Stimulated activated CD8-positive, alpha-beta memory T cell treated with anti-CD3 and anti-CD28 coated beads, Interleukin-2, amount 100 ng/mL, for 1 hour (primary cell): Measurements from ENCODE around the gene LRRC40.
"Not testable (repeated sequence)": the region's sequence is repeated elsewhere in the genome, so short reads cannot be mapped to it uniquely, and the experiment has no call there.

Experiments
- DNase-seq, 2 donors: peaks; one replicate each; pipeline ENCODE4 v3.0.0-alpha.2; 2020; ENCODE audit warnings: low read depth in 2 of 2

LRRC40 gene

DNA sequence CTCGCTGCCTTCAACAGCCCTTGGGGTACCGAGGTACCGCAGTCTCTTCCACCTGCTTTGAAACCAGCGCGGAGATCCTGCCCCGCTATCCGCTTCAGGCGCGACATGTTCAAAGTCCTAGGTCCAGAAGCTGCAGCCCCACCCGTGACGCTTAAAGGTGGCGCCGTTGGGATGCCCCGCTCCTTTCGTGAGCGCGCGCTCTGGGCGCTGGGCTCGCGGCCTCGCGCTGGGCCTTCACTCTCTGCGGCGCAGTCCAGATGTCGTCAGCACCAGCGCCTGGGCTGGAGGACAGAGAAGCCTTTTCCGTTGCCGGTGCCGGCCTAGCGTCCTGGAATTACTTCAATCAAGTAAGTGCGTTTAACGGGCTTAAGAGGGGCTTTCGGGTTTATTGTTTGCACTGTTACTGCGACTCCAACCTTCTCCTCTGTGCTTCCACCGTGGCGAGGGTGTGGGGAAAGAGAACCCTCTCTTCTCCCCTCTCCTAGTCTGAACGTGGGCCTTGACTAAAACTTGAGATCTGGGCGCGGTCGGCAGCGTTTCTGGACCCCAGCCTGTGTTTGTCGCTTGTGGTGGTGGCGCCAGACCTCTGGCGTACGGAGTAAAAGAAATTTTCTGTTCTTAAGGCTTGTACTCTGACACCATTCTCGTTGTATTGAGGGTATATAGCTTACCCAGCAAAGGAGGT lies at the start of gene LRRC40:
LRRC40 (minus strand) TSS at position 146 of the 685 bp plus-strand sequence; CDS start at position 107, 39 bp downstream.
- peak; percentile 91 to 95 for DNase-seq

DNA sequence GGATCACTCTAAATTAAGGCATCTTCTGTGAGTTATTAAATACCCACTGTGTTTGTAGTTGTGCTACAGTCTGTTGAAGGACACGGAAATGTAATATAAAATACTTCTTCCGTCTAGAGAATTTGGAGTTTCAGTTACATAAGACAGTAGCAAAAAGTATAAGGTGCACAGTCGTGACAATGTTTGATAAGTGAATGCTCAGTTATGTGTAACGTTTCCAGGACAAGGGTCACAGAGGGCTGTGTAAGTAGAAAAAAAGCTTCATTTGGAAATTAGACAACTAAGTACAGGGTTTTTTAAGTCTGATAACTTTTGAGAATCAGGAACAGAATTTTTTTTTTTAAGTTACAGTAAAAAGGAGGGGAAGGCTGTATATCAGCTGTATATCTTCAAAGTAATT lies 43.4 kb upstream of the LRRC40 start:
- DNase-seq = no peak

DNA sequence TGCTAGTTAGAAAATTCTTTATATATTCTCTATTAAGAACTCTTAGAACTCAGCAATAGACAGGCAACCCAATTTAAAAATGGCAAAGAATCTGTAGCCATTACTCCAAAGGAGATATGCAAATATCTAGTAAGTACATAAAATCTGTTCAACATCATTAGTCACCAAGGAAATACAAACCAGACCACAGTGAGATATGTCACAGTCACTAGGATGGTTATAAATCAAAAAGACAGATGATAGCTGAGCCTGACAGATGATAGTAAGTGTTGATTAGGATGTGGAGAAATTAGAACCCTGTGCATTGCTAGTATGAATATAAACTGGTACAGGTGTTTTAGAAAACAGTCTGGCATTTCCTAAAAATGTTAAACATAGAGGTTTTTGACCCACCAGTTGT lies 42.4 kb upstream of the LRRC40 start:
- DNase-seq = no peak

DNA sequence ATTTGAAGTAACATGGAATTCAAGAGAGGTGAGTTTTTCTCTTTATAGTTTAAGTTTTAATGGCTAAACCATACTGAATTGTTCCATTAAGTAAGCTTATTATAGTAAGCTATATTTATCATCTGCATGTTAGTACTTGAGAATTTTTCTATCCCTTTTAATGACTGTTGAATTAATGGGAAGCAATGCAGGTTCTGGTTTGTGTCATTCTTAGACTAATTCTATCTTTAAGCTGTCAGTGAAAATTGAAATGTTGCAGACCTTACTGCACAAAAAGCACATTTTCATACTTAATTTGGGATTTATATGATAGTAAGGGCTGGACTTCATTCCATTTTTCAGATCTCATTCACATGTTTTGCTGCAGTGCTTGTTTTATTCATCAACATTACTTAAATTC lies 41.7 kb upstream of the LRRC40 start:
- no peak for DNase-seq

DNA sequence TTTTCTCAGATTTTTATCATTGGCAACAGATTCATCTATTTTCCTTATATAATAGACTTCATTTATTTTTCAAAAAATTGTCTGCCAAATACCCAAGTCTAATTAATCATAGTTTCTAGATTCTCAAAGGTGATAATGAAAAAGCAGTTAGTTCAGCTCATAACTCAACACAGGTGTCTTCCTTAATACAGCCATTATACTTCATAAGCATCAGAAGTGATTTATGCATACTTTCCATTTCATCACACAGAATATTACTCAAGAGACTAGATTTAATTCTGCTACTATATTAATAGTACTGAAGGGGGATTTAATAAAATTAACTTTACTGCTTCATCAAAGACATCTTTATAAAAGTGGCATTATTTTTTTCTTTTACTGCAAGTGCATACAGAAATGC lies 34.6 kb upstream of the LRRC40 start:
- no peak for DNase-seq

DNA sequence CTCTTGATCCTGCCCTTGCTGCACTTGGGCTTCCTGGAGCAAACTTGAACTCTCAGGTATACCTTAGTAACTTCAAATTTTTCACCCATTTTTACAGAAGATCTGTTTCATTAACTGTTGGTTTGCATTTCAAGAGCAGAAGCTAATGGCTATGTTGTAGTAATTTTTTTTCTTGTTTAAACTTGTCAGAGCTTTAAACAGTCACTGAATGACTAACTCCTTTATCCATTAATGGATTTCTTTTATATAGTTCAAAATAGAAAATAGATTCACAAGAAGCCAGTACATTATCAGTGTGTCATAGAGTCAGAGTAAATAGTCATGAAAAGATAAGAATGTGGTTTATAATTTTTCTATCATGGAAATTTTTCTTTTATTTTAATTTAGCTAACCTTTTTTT lies 29.4 kb upstream of the LRRC40 start:
- no peak for DNase-seq

DNA sequence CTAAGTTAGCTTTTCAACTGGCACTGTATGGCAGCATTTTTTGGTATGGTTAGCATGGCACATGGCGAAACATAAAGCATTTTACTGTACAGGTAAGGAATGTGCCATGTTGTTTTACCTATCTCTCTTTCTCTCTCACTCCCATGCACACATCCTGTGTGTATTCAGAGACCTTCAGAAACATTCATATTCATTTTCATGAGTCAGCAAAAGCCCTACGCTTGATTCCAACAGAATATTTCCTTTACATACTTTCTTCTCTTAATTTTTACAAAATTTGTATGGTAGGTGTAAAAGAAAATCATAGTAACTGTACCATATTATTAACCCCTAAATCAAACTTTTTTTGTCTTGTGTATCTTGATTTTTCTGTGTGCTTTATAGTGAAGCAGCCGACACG lies 26.1 kb upstream of the LRRC40 start:
- DNase-seq = no peak

DNA sequence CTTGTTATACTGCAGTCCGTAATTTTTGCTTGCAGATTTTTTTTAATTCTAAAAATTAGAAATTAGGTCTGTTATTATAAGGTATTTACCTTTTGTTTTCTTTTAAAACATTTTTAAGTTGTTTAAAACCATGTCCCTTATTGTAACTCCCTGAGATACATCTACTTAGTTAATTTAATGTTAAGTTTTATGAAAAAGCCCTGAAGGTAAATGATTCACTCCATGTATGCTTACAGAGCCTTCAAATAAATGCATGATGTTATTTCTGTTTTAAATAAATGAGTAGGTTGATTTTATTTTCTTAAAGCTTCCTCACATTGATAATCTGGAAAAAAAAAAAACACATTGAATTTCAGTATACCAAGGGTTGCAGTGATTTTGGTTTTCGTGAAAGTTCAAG lies 23.3 kb upstream of the LRRC40 start:
- no peak for DNase-seq

DNA sequence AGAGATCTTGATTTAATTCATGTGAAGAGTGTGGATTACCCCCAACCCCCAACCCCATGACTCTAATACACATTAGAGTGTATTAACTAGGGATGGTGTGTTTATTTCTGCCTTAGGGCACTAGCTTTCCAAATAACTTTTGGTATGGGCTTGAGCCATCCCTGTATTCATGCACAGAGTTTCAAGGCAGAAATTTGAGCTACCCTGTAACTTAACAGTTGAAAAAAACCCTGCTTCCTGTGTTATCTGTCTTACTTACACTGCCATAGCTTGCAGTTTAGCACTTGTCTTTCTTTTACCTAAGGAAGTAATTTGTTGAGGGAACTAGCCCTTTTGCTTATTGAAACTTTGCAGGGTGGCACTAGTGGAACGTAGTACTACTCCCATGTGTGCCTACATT lies 22.1 kb upstream of the LRRC40 start:
- no peak for DNase-seq

DNA sequence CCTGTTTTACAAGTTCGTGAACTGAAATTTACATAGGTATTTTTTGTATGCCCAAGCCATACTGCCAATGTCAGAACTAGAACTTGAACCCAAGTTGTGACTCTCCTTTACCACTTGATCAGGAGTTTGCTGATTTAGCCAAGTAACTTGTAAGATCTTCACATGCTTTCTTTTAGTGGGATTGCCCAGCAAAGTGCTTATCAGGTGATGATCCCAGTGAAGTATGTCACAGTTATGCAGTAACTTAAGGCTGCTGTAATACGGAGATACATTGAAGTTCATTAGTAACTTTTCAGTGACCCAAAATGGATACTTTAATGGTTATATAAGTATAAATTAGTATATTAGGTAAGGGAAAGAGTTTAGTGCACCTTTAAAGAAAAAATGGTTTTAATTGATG lies 19.6 kb upstream of the LRRC40 start:
- DNase-seq = no peak

DNA sequence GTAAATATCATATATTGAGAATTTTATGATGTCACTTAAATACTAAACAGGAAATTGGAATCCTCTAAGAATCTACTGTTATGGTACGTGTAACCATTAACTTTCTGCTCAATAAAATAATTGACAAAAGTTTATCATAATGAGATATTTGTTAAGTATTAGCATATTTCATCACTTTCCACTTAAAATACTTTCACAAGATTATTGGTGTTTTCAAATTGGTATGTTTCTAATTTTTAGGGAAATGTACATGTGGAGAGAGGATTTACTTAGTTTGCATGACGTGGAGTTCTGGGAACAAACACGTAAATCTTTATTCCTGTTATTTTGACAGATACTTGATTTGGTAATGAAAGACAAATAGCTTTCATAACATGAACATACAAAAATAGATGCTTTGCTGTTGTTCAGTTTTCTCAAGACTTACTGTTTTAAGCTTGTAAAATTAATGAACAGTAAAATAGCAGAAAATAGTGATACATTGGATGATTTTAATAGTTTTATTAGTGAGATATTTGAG lies 17.4 kb upstream of the LRRC40 start:
- DNase-seq = no peak

DNA sequence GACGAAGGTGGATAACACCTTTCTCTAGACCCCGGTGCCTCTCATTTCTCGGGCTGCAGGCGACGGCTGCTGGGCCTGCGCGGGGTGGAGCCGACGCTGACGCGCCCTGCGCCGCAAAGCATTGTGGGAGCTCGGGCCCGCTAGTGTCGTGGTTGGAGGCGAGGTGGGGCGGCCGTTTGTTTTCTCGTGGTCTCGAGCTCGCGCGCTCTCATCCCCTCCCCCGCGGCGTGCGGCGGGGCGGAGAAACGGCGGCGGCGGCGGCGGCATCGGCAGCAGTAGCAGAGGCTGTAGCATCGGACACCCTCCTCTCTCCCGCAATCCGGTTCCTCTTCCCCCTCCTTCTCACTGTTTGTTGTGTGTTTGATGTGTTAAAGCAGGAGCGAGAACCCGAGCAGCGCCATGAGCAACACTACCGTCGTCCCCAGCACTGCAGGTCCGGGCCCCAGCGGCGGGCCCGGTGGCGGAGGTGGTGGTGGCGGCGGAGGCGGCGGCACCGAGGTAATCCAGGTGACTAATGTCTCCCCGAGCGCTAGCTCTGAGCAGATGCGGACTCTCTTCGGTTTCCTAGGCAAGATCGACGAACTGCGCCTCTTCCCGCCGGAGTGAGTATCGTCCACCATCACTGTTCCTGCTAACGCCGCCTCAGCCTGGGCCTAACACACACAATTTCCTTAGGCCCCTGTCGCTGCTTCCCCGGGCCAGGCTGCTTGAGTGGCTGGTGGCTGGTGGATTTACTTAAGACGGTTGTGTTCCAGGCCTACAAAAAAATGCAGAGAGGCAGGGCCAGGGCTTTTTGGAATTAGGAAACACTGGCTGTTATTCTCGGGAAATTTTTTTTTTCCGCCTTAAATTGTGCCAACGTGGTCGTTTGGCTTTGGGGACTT lies 16.1 kb upstream of the LRRC40 start, which contains the start of gene SRSF11:
SRSF11 (plus strand) TSS at position 143 of the 884 bp plus-strand sequence; CDS start at position 400, 257 bp downstream.
- peak; percentile 94 to 95 for DNase-seq

DNA sequence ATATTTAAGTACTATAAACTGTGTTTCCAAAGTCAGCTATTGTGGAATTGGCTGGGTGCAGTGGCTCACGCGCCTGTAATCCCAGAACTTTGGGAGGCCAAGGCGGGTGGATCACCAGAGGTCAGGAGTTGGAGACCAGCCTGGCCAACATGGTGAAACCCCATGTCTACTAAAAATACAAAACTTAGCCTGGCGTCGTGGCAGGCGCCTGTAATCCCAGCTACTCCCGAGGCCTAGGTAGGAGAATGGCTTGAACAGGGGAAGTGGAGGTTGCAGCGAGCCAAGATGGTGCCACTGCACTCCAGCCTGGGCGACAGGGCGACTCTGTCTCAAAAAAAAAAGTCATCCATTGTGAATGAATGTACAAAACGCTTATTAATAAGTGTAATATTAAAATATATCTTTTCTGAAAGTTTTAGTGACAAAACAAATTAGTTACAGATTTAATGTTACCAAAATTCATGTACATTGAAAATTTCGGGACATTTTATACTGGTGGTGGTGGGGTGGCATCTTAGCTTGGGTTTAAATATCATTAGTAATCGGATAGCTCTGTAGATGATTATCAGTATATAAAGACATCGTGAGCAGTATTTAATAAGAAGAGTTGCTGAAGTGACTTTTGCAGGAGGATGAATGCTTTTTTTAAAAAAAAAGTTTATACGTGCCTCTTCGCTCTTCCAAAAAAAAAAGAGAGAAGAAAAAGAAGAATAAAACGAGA lies 15.3 kb upstream of the LRRC40 start:
- DNase-seq = no peak

DNA sequence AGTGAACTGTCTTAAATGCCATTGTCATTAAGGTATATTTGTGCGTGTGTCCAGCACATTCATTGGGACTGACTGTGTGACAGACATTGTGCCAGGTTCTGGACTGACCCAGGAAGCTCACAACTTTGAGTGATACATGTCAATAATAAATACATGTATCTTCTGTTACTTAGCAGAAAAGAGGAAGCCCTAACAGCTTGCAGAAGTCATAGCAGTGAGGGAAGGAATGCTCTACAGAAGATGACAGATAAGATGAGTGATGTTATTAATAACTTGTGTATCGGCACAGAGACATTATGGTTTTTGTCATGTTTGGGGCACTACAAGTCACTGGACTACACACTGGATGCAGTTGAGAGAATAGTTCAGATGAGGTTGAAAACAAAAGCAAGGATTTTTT lies 14.6 kb upstream of the LRRC40 start:
- DNase-seq = no peak

DNA sequence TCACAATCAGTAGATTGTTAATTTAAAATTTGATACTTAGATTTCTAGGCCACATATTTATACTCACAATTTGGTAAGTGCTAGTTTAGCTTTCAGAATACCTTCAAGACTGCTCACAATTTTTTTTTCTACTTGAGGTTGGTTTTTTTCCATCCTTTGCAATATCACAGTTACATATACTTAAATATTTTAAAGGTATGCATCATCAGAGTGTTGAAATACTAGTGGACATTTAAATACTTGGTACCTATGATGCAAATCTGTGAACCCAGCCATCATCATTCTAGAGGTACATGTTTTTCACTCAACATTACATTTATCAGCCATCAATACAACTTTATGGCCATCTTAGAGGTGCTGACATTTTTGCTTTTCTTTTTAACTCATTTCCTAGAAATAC lies 6.2 kb upstream of the LRRC40 start:
- no peak for DNase-seq

DNA sequence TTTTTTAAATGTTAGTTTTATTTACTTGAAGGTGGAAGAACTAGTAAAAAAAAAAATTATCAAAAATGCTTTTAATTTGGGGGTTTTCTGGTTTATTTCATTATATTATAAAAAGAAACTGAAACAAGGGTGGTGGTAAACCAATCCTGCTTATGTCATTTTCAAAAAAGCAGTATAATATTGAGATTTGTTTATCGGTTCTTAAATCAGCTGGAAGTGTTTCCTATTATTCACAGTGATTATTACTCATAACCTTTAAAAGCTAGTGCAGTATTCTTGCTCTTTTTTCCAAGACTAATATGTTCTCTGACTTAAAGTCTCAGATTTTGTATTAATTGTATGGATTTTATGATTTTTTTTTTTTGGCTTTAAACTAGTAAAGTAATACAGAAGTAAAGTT lies 5.4 kb upstream of the LRRC40 start:
- no peak for DNase-seq

DNA sequence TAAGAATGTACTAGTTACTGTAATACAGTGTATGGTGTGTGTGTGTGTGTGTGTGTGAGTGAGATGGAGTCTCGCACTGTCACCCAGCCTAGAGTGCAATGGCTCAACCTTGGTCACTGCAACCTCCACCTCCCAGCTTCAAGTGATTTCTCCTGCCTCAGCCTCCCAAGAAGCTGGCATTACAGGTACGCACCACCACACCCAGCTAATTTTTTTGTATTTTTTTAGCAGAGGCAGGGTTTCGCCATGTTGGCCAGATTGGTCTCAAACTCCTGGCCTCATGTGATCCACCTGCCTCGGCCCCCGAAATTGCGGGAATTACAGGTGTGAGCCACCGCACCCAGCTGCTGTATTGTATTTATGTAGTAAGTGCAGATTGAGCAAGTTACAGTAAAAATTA lies 2.9 kb upstream of the LRRC40 start:
- no peak for DNase-seq

DNA sequence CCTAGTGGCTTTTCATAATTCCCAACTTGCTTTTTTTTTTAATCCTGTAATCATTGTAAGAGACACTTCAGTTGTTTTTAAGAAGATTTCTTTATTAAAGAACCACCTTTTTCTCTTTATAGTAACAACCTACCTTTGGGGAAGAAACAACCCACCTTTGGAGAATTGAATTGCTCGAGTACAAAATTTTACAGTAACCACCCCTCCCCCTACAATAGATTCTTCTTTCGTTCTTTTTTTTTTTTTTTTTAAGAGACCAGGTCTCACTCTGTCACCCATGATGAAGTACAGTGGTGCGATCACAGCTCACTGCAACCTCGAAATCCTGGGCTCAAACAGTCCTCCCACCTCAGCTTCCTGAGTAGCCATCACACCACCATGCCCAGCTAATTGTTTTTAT lies 2.1 kb upstream of the LRRC40 start:
- DNase-seq = no peak

DNA sequence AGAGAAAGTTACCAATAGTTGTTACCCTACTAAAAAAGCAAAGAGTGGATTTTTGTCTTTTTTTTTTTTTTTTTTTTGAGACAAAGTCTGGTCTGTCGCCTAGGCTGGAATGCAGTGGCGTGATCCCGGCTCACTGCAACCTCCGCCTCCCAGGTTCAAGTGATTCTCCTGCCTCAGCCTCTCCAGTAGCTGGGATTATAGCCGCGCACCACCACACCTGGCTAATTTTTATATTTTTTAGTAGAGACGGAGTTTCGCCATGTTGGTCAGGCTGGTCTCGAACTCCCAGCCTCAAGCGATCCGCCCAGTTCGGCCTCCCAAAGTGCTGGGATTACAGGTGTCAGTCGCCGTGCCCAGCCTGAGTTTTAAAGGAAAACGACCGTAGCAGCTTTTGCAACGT lies 1.5 kb upstream of the LRRC40 start:
- not testable (repeated sequence) for DNase-seq

DNA sequence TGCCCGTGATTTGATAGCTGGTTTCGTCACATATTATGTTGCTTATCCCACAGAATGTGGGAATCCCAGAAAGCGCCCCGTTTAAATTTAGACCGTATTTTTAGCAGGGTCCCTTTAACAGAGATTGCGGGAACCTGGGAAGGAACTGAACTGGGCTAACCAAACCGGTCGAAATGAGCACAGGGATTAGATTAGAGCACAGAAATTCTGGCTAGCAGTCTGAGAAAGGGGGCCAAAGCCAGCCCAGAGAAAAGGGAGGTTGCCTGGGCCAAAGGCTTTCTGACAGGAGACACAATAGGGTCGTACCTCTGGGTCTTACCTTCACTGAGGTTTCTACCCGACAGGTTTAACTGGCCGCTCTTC lies 327 bp downstream of the LRRC40 start:
- no peak for DNase-seq

DNA sequence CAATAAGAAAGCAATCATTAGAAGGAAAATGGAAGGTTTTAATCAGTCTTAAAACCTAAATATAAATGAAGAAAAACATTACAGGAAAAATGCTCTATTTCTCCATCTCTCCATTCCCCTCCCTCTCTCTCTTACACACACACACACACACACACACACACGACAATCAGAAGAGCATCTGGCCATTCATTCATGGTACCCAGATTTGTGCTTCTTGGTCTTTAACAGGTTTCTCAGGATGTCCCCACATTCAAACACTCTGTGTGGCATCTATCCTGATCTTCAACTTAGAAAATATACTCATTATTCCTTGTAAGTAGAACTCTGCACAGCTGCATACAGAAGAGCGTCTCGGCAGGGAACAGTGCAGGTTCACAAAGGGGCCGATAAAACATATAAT lies 779 bp downstream of the LRRC40 start:
- no peak for DNase-seq

DNA sequence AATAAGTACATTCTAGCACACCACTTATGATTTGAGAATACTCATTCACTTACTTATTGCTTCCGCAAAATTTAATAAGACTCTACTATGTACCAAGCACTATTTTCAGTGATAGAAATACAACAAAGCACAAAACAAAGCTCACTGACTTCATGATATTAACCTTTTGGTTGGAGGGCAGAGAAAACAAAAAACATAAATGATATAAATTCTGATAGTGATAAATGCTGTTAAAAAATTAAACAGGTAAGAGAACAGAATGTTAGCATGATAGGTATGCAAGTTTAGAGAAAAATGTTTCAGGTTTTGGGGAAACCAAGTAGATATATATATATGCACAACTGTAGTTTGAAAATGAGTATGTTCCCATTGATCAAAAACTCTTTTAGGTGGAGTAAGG lies 1.2 kb downstream of the LRRC40 start:
- no peak for DNase-seq
